ENCODE measurements around the gene CST5.

Gene CST5

DNA sequence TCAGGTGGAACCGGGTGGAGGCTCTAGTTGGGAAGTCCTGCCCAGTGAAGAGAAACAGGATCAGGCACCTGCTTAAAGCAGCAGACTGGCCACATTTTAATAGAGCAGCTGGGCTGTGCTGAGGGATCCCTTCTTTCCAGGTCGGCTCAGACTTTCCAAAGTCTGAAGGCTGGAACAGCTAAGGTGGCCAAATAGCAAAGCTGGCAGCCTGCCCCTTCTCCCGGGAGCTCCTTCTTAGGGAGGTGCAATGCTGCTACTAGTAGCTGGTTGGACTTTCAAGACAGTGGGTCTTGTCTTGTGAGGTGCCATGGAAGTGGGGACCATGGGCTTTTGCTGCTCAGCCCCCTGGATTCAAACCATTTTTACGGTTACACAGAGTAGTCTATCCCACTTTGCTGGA is 30.7 kb upstream of the CST5 start:
- no peak for TF ChIP-seq SIN3A (IDR thresholded peaks at IDR 0.05; ENCODE audit: borderline replicate concordance, insufficient read depth, low read length)
- no peak for TF ChIP-seq POLR2AphosphoS5 (IDR thresholded peaks at IDR 0.05; ENCODE audit: low read depth, low read length)
- TF ChIP-seq TAF1 (IDR thresholded peaks at IDR 0.05; ENCODE audit: borderline replicate concordance, insufficient read depth, low read length): no peak
- TF ChIP-seq FOXP2 (optimal IDR thresholded peaks at IDR 0.05; ENCODE audit: borderline replicate concordance, extremely low read depth, extremely low read length, insufficient read depth): no peak
- TF ChIP-seq, protein P1, sequence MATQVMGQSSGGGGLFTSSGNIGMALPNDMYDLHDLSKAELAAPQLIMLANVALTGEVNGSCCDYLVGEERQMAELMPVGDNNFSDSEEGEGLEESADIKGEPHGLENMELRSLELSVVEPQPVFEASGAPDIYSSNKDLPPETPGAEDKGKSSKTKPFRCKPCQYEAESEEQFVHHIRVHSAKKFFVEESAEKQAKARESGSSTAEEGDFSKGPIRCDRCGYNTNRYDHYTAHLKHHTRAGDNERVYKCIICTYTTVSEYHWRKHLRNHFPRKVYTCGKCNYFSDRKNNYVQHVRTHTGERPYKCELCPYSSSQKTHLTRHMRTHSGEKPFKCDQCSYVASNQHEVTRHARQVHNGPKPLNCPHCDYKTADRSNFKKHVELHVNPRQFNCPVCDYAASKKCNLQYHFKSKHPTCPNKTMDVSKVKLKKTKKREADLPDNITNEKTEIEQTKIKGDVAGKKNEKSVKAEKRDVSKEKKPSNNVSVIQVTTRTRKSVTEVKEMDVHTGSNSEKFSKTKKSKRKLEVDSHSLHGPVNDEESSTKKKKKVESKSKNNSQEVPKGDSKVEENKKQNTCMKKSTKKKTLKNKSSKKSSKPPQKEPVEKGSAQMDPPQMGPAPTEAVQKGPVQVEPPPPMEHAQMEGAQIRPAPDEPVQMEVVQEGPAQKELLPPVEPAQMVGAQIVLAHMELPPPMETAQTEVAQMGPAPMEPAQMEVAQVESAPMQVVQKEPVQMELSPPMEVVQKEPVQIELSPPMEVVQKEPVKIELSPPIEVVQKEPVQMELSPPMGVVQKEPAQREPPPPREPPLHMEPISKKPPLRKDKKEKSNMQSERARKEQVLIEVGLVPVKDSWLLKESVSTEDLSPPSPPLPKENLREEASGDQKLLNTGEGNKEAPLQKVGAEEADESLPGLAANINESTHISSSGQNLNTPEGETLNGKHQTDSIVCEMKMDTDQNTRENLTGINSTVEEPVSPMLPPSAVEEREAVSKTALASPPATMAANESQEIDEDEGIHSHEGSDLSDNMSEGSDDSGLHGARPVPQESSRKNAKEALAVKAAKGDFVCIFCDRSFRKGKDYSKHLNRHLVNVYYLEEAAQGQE (IDR thresholded peaks at IDR 0.05; ENCODE audit: insufficient read depth in 1 of 2, low read depth in 2 of 2, low read length in 2 of 2): no peak

DNA sequence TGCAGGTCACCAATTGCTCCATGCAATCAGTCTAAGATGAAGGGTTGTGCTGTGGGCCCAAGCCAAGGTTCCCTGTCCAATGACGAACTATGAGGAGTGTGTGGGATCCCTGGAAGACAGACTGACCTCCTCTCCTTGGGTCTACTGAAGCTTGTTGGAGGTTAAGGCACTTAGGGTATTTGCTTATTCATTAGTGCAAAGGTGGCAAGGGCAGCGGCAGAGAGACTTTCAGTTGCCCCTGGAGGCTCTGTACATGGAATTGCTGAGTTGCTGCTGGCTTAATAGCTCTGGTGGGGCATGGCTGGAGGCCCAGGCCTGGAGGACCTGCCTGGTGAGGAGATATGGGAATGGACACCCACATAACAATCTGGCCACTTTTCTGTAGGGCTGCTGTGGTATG is 29.8 kb upstream of the CST5 start:
- no peak for TF ChIP-seq TAF1 (IDR thresholded peaks at IDR 0.05; ENCODE audit: borderline replicate concordance, insufficient read depth, low read length)
- TF ChIP-seq, protein P1 (IDR thresholded peaks at IDR 0.05; ENCODE audit: insufficient read depth in 1 of 2, low read depth in 2 of 2, low read length in 2 of 2): no peak
- TF ChIP-seq POLR2AphosphoS5 (IDR thresholded peaks at IDR 0.05; ENCODE audit: low read depth, low read length): no peak
- no peak for TF ChIP-seq FOXP2 (optimal IDR thresholded peaks at IDR 0.05; ENCODE audit: borderline replicate concordance, extremely low read depth, extremely low read length, insufficient read depth)
- no peak for TF ChIP-seq SIN3A (IDR thresholded peaks at IDR 0.05; ENCODE audit: borderline replicate concordance, insufficient read depth, low read length)

DNA sequence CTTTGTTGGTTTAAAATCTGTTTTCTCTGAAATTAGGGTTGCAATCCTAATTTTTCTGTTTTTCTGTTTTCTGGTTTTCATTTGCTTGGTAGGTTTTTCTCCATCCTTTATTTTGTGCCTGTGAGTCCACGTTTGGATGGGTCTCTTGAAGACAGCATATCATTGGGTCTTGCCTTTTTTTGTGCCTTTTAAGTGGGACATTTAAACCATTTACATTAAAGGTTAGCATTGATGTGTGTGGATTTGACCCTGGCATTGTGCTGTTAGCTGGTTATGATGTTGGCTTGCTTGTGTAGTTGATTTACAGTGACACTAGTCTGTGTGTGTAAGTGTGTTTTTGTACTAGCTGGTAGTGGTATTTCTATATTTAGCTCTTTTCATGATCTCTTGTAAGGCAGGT is 28.0 kb upstream of the CST5 start:
- no peak for TF ChIP-seq TAF1 (IDR thresholded peaks at IDR 0.05; ENCODE audit: borderline replicate concordance, insufficient read depth, low read length)
- TF ChIP-seq POLR2AphosphoS5 (IDR thresholded peaks at IDR 0.05; ENCODE audit: low read depth, low read length): no peak
- TF ChIP-seq, protein P1 (IDR thresholded peaks at IDR 0.05; ENCODE audit: insufficient read depth in 1 of 2, low read depth in 2 of 2, low read length in 2 of 2): no peak
- no peak for TF ChIP-seq FOXP2 (optimal IDR thresholded peaks at IDR 0.05; ENCODE audit: borderline replicate concordance, extremely low read depth, extremely low read length, insufficient read depth)
- no peak for TF ChIP-seq SIN3A (IDR thresholded peaks at IDR 0.05; ENCODE audit: borderline replicate concordance, insufficient read depth, low read length)

DNA sequence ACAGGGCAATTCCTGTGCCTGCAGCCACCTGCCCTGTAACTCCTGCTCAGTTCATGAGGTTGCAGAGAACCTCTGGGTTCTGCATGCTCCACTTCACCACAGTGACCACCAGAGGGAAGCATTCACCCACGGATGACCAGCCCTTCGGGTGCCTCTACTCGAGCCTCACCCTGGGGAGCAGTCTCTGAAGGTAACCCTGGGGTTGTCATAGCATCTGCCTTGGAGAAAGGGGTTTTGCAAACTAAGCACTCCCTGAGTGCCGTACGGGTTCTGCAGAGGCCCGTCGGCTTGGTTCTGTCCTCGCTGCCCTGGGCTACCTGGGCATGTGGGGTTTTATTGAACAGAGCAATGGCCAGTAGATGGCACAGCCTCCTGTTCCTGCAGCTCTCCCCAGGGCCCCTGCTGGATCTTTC is 10.2 kb upstream of the CST5 start:
- TF ChIP-seq TAF1 (IDR thresholded peaks at IDR 0.05; ENCODE audit: borderline replicate concordance, insufficient read depth, low read length) (no peak), FOXP2 (optimal IDR thresholded peaks at IDR 0.05; ENCODE audit: borderline replicate concordance, extremely low read depth, extremely low read length, insufficient read depth) (no peak), POLR2AphosphoS5 (IDR thresholded peaks at IDR 0.05; ENCODE audit: low read depth, low read length) (no peak), SIN3A (IDR thresholded peaks at IDR 0.05; ENCODE audit: borderline replicate concordance, insufficient read depth, low read length) (no peak)
- TF ChIP-seq, protein P1 (IDR thresholded peaks at IDR 0.05; ENCODE audit: insufficient read depth in 1 of 2, low read depth in 2 of 2, low read length in 2 of 2): no peak

DNA sequence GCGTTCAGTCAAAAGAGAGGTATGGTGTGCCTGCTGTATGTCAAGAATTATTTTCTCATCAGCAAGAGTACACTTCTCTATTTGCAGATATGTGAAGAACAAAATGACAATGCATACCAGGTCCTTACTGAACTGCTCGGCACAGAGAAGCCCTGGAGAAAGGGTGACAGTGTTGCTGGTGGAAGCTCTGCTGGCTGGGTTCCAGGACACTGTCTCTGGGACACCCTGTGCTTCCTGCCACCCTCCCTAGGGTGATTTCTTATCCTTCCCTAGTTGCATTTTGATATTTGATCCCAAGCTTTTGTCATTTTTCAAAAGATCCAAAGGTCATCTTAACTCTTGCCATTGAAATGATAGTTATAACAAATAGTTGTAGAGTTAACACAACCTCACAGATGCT is 8.3 kb upstream of the CST5 start:
- no peak for TF ChIP-seq SIN3A (IDR thresholded peaks at IDR 0.05; ENCODE audit: borderline replicate concordance, insufficient read depth, low read length)
- no peak for TF ChIP-seq POLR2AphosphoS5 (IDR thresholded peaks at IDR 0.05; ENCODE audit: low read depth, low read length)
- TF ChIP-seq, protein P1 (IDR thresholded peaks at IDR 0.05; ENCODE audit: insufficient read depth in 1 of 2, low read depth in 2 of 2, low read length in 2 of 2): no peak
- TF ChIP-seq TAF1 (IDR thresholded peaks at IDR 0.05; ENCODE audit: borderline replicate concordance, insufficient read depth, low read length): no peak
- TF ChIP-seq FOXP2 (optimal IDR thresholded peaks at IDR 0.05; ENCODE audit: borderline replicate concordance, extremely low read depth, extremely low read length, insufficient read depth): no peak

Data from PFSK-1 (cell line).